ENCODE data around the gene COX19.

DNA sequence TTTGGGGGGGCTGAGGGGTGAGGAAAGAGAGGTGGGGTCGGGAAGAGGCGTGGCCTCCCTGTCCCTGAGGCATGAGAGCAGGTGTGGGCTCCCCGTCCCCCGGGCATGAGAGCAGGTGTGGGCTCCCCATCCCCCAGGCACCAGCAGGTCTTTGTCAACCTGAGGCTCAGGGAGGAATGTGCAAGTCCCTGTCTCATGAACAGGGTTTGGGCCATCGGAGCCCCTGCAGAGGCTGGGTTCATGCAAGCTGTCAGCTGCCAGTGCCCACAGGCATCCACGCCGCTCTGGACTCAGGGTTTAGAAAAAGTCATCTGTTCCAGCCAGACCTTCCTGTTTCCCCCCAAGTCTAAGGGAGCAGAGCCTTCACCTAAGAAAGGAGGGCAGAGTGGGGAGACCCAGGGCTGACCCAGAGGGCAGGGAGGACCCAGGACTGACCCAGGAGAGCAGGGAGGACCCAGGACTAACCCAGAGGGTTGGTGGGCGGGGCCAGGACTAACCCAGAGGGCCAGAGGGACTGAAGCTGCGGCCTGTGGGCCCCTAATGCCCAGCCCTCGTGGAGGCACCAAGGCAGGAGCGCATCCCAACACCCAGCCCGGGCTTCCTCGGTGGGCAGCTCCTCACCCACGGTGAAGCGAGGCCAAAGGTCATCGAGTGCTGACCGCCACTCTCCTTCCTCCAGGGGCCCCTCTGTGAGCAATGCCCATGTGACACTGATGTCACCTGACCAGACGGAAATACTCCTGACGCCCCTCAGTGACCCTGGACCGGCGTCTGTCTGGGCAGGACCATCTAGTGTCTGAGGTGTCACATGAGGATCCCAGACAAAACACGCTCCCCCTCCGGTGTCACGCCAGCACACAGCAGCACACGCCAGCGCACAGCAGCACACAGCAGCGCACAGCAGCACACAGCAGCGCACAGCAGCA is 40.1 kb upstream of the COX19 start:
- TF ChIP-seq, protein P1, sequence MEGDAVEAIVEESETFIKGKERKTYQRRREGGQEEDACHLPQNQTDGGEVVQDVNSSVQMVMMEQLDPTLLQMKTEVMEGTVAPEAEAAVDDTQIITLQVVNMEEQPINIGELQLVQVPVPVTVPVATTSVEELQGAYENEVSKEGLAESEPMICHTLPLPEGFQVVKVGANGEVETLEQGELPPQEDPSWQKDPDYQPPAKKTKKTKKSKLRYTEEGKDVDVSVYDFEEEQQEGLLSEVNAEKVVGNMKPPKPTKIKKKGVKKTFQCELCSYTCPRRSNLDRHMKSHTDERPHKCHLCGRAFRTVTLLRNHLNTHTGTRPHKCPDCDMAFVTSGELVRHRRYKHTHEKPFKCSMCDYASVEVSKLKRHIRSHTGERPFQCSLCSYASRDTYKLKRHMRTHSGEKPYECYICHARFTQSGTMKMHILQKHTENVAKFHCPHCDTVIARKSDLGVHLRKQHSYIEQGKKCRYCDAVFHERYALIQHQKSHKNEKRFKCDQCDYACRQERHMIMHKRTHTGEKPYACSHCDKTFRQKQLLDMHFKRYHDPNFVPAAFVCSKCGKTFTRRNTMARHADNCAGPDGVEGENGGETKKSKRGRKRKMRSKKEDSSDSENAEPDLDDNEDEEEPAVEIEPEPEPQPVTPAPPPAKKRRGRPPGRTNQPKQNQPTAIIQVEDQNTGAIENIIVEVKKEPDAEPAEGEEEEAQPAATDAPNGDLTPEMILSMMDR (IDR thresholded peaks at IDR 0.05), result no peak
- TF ChIP-seq POLR2AphosphoS5 (IDR thresholded peaks at IDR 0.05), result no peak
- TF ChIP-seq POLR2A (IDR thresholded peaks at IDR 0.05), result no peak
